Urinary bladder (tissue), 4 donors: ENCODE measurements around the gene SPACA4. TPM values are rescaled to one million over a fixed set of nuclear protein-coding genes. Genes with fewer than 3 reads are reported as not detected.

Experiments used
- DNase-seq: peaks from one replicate; pipeline ENCODE4 v3.0.0-alpha.2; 2015; ENCODE audit errors: extremely low spot score
- H3K27ac ChIP-seq: one replicate; pipeline ENCODE4 v1.5.1; 2013; ENCODE audit warnings: low read depth, mild to moderate bottlenecking, moderate library complexity
- H3K36me3 ChIP-seq: one replicate; pipeline ENCODE4 v1.6.1; 2013; ENCODE audit warnings: mild to moderate bottlenecking, moderate library complexity; ENCODE audit not compliant: insufficient read depth
- H3K4me1 ChIP-seq: one replicate; pipeline ENCODE4 v1.6.1; 2013; ENCODE audit warnings: mild to moderate bottlenecking, moderate library complexity; ENCODE audit not compliant: insufficient read depth
- H3K4me3 ChIP-seq: one replicate; pipeline ENCODE4 v1.5.1; 2013; ENCODE audit warnings: low read depth, low read length
- WGBS: extraction: QIAGEN DNeasy Blood & Tissue Kit; methylation state at CpG from one replicate; pipeline ENCODE4 v1.1.7; 2013; 5-methylcytosine and 5-hydroxymethylcytosine counted together
- polyA plus RNA-seq: library from polyadenylated mRNA; stranded (reverse); fragments of 200-250 nt; gene quantifications from one replicate; pipeline ENCODE4 v1.2.3, GENCODE V29; 2013
- total RNA-seq: library from RNA; depleted of rRNA; stranded (reverse); fragments of >200 nt; gene quantifications from one replicate; pipeline ENCODE4 v1.2.3, GENCODE V29; 2014
- donor health status: healthy with polysubstance abuse.
- donor health status: healthy.

Gene SPACA4
- total and polyA plus RNA-seq, 2 donors = not detected

GRCh38 chr19:48651683-48652048, 45.1 kb downstream of the SPACA4 start:
- H3K27ac ChIP-seq = no peak overlapping the region
- 80% methylated on average over 5 of the region's 5 CpGs for WGBS
- no peak overlapping the region for H3K4me3 ChIP-seq
- H3K4me1 ChIP-seq = no peaks in the 10 kb centered on the region
- no peaks in the 10 kb centered on the region for H3K36me3 ChIP-seq
- no peak for DNase-seq

GRCh38 chr19:48654299-48655059, 47.9 kb downstream of the SPACA4 start:
- H3K4me3 ChIP-seq = no peak overlapping the region
- H3K4me1 ChIP-seq = no peaks in the 10 kb centered on the region
- WGBS = 37% methylated on average over 11 of the region's 11 CpGs
- H3K27ac ChIP-seq = no peak overlapping the region
- no peak for DNase-seq
- H3K36me3 ChIP-seq = no peaks in the 10 kb centered on the region

- Histone ChIP-seq H3K36me3 (no peaks in the 10 kb centered on the region), H3K27ac (no peak overlapping the region), H3K4me3 (no peak overlapping the region), H3K4me1 (no peaks in the 10 kb centered on the region)
- WGBS = 40% methylated on average over 16 of the region's 16 CpGs
- DNase-seq = no peak
Measured at GRCh38 chr19:48656840-48657474, 50.4 kb downstream of the SPACA4 start.

Other genes starting within 250 kb of the SPACA4 start
- gene TMEM143, start 242.8 kb upstream of the SPACA4 start, total RNA-seq = 4.3 TPM
- 10.2 TPM for gene TMEM143, start 242.8 kb upstream of the SPACA4 start, polyA plus RNA-seq
- not detected for gene SYNGR4, start 242.4 kb upstream of the SPACA4 start, total RNA-seq
- not detected for gene SYNGR4, start 242.4 kb upstream of the SPACA4 start, polyA plus RNA-seq
- 68.7 TPM for gene KDELR1, start 215.2 kb upstream of the SPACA4 start, total RNA-seq
- 144 TPM for gene KDELR1, start 215.2 kb upstream of the SPACA4 start, polyA plus RNA-seq
- gene GRIN2D, start 213.1 kb upstream of the SPACA4 start, total RNA-seq = 1.9 TPM
- 0.30 TPM for gene GRIN2D, start 213.1 kb upstream of the SPACA4 start, polyA plus RNA-seq
- 13.6 TPM for gene GRWD1, start 160.8 kb upstream of the SPACA4 start, total RNA-seq
- 22.2 TPM for gene GRWD1, start 160.8 kb upstream of the SPACA4 start, polyA plus RNA-seq
- 0.42 TPM for gene KCNJ14, start 151.2 kb upstream of the SPACA4 start, total RNA-seq
- 0.33 TPM for gene KCNJ14, start 151.2 kb upstream of the SPACA4 start, polyA plus RNA-seq
- 30.6 TPM for gene CYTH2, start 137.4 kb upstream of the SPACA4 start, total RNA-seq
- 51.9 TPM for gene CYTH2, start 137.4 kb upstream of the SPACA4 start, polyA plus RNA-seq
- gene LMTK3, start 94.9 kb upstream of the SPACA4 start, total RNA-seq = 0.42 TPM
- 0.72 TPM for gene LMTK3, start 94.9 kb upstream of the SPACA4 start, polyA plus RNA-seq
- 0.42 TPM for gene SULT2B1, start 54.6 kb upstream of the SPACA4 start, total RNA-seq
- gene SULT2B1, start 54.6 kb upstream of the SPACA4 start, polyA plus RNA-seq = 0.30 TPM
- 0.58 TPM for gene FAM83E, start 8.3 kb downstream of the SPACA4 start, total RNA-seq
- 1.1 TPM for gene FAM83E, start 8.3 kb downstream of the SPACA4 start, polyA plus RNA-seq
- gene RPL18, start 12.4 kb downstream of the SPACA4 start, total RNA-seq = 1,113 TPM
- 2,167 TPM for gene RPL18, start 12.4 kb downstream of the SPACA4 start, polyA plus RNA-seq
- gene SPHK2, start 12.8 kb downstream of the SPACA4 start, total RNA-seq = 4.9 TPM
- gene SPHK2, start 12.8 kb downstream of the SPACA4 start, polyA plus RNA-seq = 22.0 TPM
- 4.6 TPM for gene DBP, start 30.6 kb downstream of the SPACA4 start, total RNA-seq
- 12.3 TPM for gene DBP, start 30.6 kb downstream of the SPACA4 start, polyA plus RNA-seq
- 1.8 TPM for gene CA11, start 39.4 kb downstream of the SPACA4 start, total RNA-seq
- gene CA11, start 39.4 kb downstream of the SPACA4 start, polyA plus RNA-seq = 13.4 TPM
- gene NTN5, start 66.3 kb downstream of the SPACA4 start, total RNA-seq = 0.53 TPM
- gene NTN5, start 66.3 kb downstream of the SPACA4 start, polyA plus RNA-seq = 0.80 TPM
- 0.79 TPM for gene FUT2, start 89.2 kb downstream of the SPACA4 start, total RNA-seq
- gene FUT2, start 89.2 kb downstream of the SPACA4 start, polyA plus RNA-seq = 0.41 TPM
- 2.5 TPM for gene MAMSTR, start 113.0 kb downstream of the SPACA4 start, total RNA-seq
- gene MAMSTR, start 113.0 kb downstream of the SPACA4 start, polyA plus RNA-seq = 3.0 TPM
- gene RASIP1, start 133.9 kb downstream of the SPACA4 start, total RNA-seq = 10.8 TPM
- 15.5 TPM for gene RASIP1, start 133.9 kb downstream of the SPACA4 start, polyA plus RNA-seq
- gene IZUMO1, start 140.2 kb downstream of the SPACA4 start, total RNA-seq = not detected
- gene IZUMO1, start 140.2 kb downstream of the SPACA4 start, polyA plus RNA-seq = not detected
- 1.6 TPM for gene FUT1, start 145.9 kb downstream of the SPACA4 start, total RNA-seq
- 1.5 TPM for gene FUT1, start 145.9 kb downstream of the SPACA4 start, polyA plus RNA-seq
- gene FGF21, start 148.8 kb downstream of the SPACA4 start, total RNA-seq = not detected
- not detected for gene FGF21, start 148.8 kb downstream of the SPACA4 start, polyA plus RNA-seq
- gene BCAT2, start 204.3 kb downstream of the SPACA4 start, total RNA-seq = 34.4 TPM
- gene BCAT2, start 204.3 kb downstream of the SPACA4 start, polyA plus RNA-seq = 79.2 TPM
- 3.4 TPM for gene HSD17B14, start 229.7 kb downstream of the SPACA4 start, total RNA-seq
- gene HSD17B14, start 229.7 kb downstream of the SPACA4 start, polyA plus RNA-seq = 18.6 TPM